GM23248 (cell line): Measurements from ENCODE around the gene MGAT4B. TPM values are rescaled to one million over a fixed set of nuclear protein-coding genes. Genes with fewer than 3 reads are reported as not detected.

Experiments
- DNase-seq: peaks from one replicate; pipeline ENCODE4 v3.0.0-alpha.2; 2015
- H2AFZ ChIP-seq: fragments of 200-600 bp; sonication (generic); 2 replicates; pipeline ENCODE4 v1.6.1; 2016; ENCODE audit warnings: antibody characterized with exemption
- H3F3A ChIP-seq: fragments of 200-600 bp; sonication (generic); 2 replicates; pipeline ENCODE4 v1.6.1; 2016; ENCODE audit warnings: mild to moderate bottlenecking, antibody characterized with exemption, mixed run types; ENCODE audit not compliant: insufficient read depth
- H3K27ac ChIP-seq: fragments of 200-600 bp; sonication (generic); 2 replicates; pipeline ENCODE4 v1.5.1; 2016; ENCODE audit warnings: mild to moderate bottlenecking
- H3K27me3 ChIP-seq: fragments of 200-600 bp; sonication (generic); replicated peaks from 2 replicates; pipeline ENCODE4 v1.6.1; 2016; ENCODE audit warnings: mild to moderate bottlenecking; ENCODE audit not compliant: insufficient read depth
- H3K36me3 ChIP-seq: fragments of 200-600 bp; sonication (generic); 2 replicates; pipeline ENCODE4 v1.6.1; 2016; ENCODE audit warnings: low read depth, mild to moderate bottlenecking
- H3K4me1 ChIP-seq: fragments of 200-600 bp; sonication (generic); 2 replicates; pipeline ENCODE4 v1.6.1; 2016; ENCODE audit warnings: mild to moderate bottlenecking; ENCODE audit not compliant: insufficient read depth
- H3K4me2 ChIP-seq: fragments of 200-600 bp; sonication (generic); one replicate; pipeline ENCODE4 v1.6.1; 2016; ENCODE audit warnings: mild to moderate bottlenecking; ENCODE audit not compliant: unreplicated experiment
- H3K4me3 ChIP-seq: fragments of 200-600 bp; sonication (generic); 2 replicates; pipeline ENCODE4 v1.5.1; 2016; ENCODE audit warnings: mild to moderate bottlenecking
- H3K79me2 ChIP-seq: fragments of 200-600 bp; sonication (generic); 2 replicates; pipeline ENCODE4 v1.6.1; 2016; ENCODE audit warnings: mild to moderate bottlenecking; ENCODE audit not compliant: insufficient read depth
- H3K9ac ChIP-seq: fragments of 200-600 bp; sonication (generic); 2 replicates; pipeline ENCODE4 v1.6.1; 2016; ENCODE audit warnings: mild to moderate bottlenecking
- H3K9me2 ChIP-seq: fragments of 200-600 bp; sonication (generic); 2 replicates; pipeline ENCODE4 v1.6.1; 2016; ENCODE audit warnings: mixed run types, mild to moderate bottlenecking, moderate library complexity; ENCODE audit not compliant: insufficient read depth
- H3K9me3 ChIP-seq: fragments of 200-600 bp; sonication (generic); one replicate; pipeline ENCODE4 v1.6.1; 2017; ENCODE audit warnings: low read depth
- H4K20me1 ChIP-seq: fragments of 200-600 bp; sonication (generic); 2 replicates; pipeline ENCODE4 v1.6.0; 2016; ENCODE audit not compliant: insufficient read depth
- EZH2 ChIP-seq: fragments of 200-600 bp; sonication (generic); IDR thresholded peaks from 2 replicates; pipeline ENCODE4 v1.6.1; 2018; ENCODE audit warnings: antibody characterized with exemption, mild to moderate bottlenecking; ENCODE audit not compliant: insufficient read depth, poor library complexity, severe bottlenecking
- EZH2phosphoT487 ChIP-seq: fragments of 200-600 bp; sonication (generic); IDR thresholded peaks from 2 replicates; pipeline ENCODE4 v1.6.1; 2018; ENCODE audit warnings: antibody characterized with exemption, moderate library complexity, mild to moderate bottlenecking, low read depth; ENCODE audit not compliant: insufficient read depth
- WGBS, 2 experiments: methylation state at CpG; one replicate each; pipeline ENCODE4 v1.1.6; 2015 to 2017; ENCODE audit warnings: low lambda C conversion rate in 2 of 2, low coverage in 1 of 2; ENCODE audit errors: missing lambda C conversion rate in 2 of 2; 5-methylcytosine and 5-hydroxymethylcytosine counted together
- in situ Hi-C: fragments of 300-500 bp; cut with MboI; formaldehyde crosslinking; loops from 2 replicates; pipeline ENCODE4 v1.15.0; 2020
- polyA plus RNA-seq: library from polyadenylated mRNA; unstranded; fragments of >200 nt; fragmentation: Nextera tagmentation; extraction: Ambion mirVana; gene quantifications from 2 replicates; pipeline ENCODE4 v1.2.1, GENCODE V29; 2016
- total RNA-seq: library from RNA; depleted of rRNA; stranded (reverse); fragments of >200 nt; shearing (Covaris generic); gene quantifications from 2 replicates; pipeline ENCODE4 v1.2.3, GENCODE V29; 2014

The MGAT4B gene
- total and polyA plus RNA-seq, 2 experiments from 2014 or later: 28.0 to 143 TPM

DNA sequence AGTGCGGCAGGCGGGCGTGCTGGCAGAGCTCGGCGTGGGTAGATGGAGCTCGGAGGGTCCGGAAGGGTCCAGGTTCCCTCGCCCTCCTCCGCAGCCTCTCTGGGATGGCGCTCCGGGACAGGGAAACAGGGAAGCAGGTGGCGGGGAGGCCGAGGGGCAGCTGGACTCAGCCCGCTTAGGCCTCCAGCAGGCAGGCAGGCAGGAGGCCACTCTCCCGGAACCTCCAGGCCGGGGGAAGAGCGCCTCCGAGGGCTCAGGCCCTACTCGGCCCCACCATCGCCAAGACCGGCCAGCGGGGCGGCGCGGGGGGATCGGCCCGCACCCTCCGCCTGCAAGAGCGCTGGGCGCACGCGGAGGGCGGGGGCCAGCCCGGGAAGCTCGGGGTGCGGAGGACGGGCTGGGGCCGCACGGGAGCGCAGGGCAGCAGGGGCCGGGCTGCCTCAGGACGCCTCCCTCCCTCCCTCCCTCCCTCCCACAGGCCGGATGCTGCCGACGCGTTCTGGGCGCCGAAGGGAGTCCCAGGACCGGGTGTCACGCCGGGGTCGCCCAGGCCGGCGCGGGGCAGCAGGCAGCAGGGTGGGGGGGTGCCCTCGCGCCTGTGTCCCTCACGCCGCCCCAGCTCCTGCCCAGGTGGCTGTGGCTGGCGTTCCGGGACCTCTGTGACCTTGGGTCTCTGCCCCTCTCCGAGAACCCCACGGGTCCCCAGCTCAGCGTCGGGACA is 977 bp downstream of the MGAT4B start:
- DNase-seq: peak; percentile 82
- Histone ChIP-seq H3K27me3 (no peaks in the 10 kb centered on the region), H3K9ac (peak overlapping the region; percentile 85), H3K27ac (peak overlapping the region; percentile 64), H3K36me3 (peaks cover 5% of the 10 kb centered on the region; the same call in 1 of the 2 replicates), H2AFZ (peak overlapping the region; percentile 61; the same call in 1 of the 2 replicates), H3F3A (peaks cover 1% of the 10 kb centered on the region; the same call in 1 of the 2 replicates), H3K9me2 (no peaks in the 10 kb centered on the region), H3K4me1 (peaks cover 17% of the 10 kb centered on the region), H3K4me3 (peak overlapping the region; percentile 84), H3K9me3 (no peaks in the 10 kb centered on the region), H3K4me2 (peak overlapping the region; percentile 87), H3K79me2 (peaks cover 39% of the 10 kb centered on the region), H4K20me1 (no peaks in the 10 kb centered on the region)
- in situ Hi-C loops: no loop called here
- 1 to 3% methylated on average over 25 to 48 of the region's 65 CpGs for WGBS, 2 experiments
- TF ChIP-seq EZH2 (no peak), EZH2phosphoT487 (no peak)

DNA sequence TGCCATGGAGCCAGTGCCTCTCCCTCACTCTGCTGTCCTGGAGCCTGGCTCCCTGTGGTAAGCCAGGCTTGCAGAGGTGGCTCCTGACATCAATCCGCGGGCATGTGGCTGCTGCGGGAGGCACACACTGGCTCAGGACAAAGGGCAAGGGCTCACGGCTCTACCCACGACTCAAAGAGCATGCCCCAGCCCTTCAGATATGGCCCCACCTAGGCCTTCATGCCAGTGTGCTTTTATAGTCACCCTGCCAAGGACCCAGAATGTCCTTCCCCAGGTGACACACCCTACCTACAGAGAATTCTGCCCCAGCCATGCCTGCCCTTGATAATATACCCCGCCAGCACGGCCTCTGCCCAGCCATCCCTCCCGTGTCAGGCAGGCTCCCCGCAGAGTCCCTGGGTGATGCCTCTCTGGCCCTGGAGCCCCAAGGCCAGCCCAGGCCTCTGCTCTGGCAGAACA is 1.6 kb downstream of the MGAT4B start:
- Histone ChIP-seq H3K9ac (peak overlapping the region; percentile 85), H3K9me2 (no peaks in the 10 kb centered on the region), H3K9me3 (no peaks in the 10 kb centered on the region), H3K27ac (peak overlapping the region; percentile 64), H3K27me3 (no peaks in the 10 kb centered on the region), H3F3A (no peaks in the 10 kb centered on the region), H3K79me2 (peaks cover 39% of the 10 kb centered on the region), H3K36me3 (peaks cover 5% of the 10 kb centered on the region; the same call in 1 of the 2 replicates), H3K4me2 (peak overlapping the region; percentile 87), H4K20me1 (no peaks in the 10 kb centered on the region), H3K4me1 (peaks cover 17% of the 10 kb centered on the region), H2AFZ (0 out of 2 replicates have a peak overlapping the region, but pooled peaks have one; percentile 7), H3K4me3 (peak overlapping the region; percentile 84)
- in situ Hi-C loops: no loop called here
- 31 to 41% methylated on average over 7 to 9 of the region's 9 CpGs for WGBS, 2 experiments
- TF ChIP-seq EZH2 (no peak), EZH2phosphoT487 (no peak)
- no peak for DNase-seq

GRCh38 chr5:179804555-179804947 is 2.1 kb downstream of the MGAT4B start:
- peaks cover 5% of the 10 kb centered on the region; the same call in 1 of the 2 replicates for H3K36me3 ChIP-seq
- in situ Hi-C loops: no loop called here

GRCh38 chr5:179803651-179804554 is 2.8 kb downstream of the MGAT4B start:
- peak overlapping the region; percentile 27; the same call in 1 of the 2 replicates for H3K27ac ChIP-seq
- H3K4me3 ChIP-seq: peak overlapping the region; percentile 84; the same call in 1 of the 2 replicates
- WGBS, 2 experiments: 74 to 75% methylated on average over 14 to 18 of the region's 18 CpGs
- TF ChIP-seq EZH2phosphoT487 (no peak), EZH2 (no peak)
- H3F3A ChIP-seq: no peaks in the 10 kb centered on the region
- no peaks in the 10 kb centered on the region for H3K9me3 ChIP-seq
- H3K9ac ChIP-seq: peak overlapping the region; percentile 23; the same call in 1 of the 2 replicates
- DNase-seq: peak; percentile 62
- H3K27me3 ChIP-seq: no peaks in the 10 kb centered on the region
- H3K4me1 ChIP-seq: peaks cover 17% of the 10 kb centered on the region
- peaks cover 39% of the 10 kb centered on the region for H3K79me2 ChIP-seq
- in situ Hi-C loops: no loop called here
- H2AFZ ChIP-seq: no peak overlapping the region
- no peaks in the 10 kb centered on the region for H4K20me1 ChIP-seq
- H3K9me2 ChIP-seq: no peaks in the 10 kb centered on the region
- H3K4me2 ChIP-seq: peak overlapping the region; percentile 87
- H3K36me3 ChIP-seq: peaks cover 5% of the 10 kb centered on the region; the same call in 1 of the 2 replicates

More at GRCh38 chr5:179804555-179804947, 2.1 kb downstream of the MGAT4B start:
- no peaks in the 10 kb centered on the region for H3K9me2 ChIP-seq
- H3F3A ChIP-seq: no peaks in the 10 kb centered on the region
- H3K27ac ChIP-seq: 0 out of 2 replicates have a peak overlapping the region, but pooled peaks have one; percentile 64
- peaks cover 39% of the 10 kb centered on the region for H3K79me2 ChIP-seq
- no peak overlapping the region for H2AFZ ChIP-seq
- no peak for DNase-seq
- peaks cover 17% of the 10 kb centered on the region for H3K4me1 ChIP-seq
- WGBS, 2 experiments: 82 to 90% methylated on average over 8 of the region's 8 CpGs
- H3K9ac ChIP-seq: peak overlapping the region; percentile 85
- no peaks in the 10 kb centered on the region for H4K20me1 ChIP-seq
- peak overlapping the region; percentile 87 for H3K4me2 ChIP-seq
- H3K27me3 ChIP-seq: no peaks in the 10 kb centered on the region
- TF ChIP-seq EZH2phosphoT487 (no peak), EZH2 (no peak)
- no peaks in the 10 kb centered on the region for H3K9me3 ChIP-seq
- peak overlapping the region; percentile 84 for H3K4me3 ChIP-seq
